Measurements from ENCODE around the gene LAMTOR4.
"Not testable (repeated sequence)": the region's sequence is repeated elsewhere in the genome, so short reads cannot be mapped to it uniquely, and the experiment has no call there.

GRCh38 chr7:100182616-100183015 lies 33.9 kb downstream of the LAMTOR4 start:
- TF ChIP-seq, protein P1, sequence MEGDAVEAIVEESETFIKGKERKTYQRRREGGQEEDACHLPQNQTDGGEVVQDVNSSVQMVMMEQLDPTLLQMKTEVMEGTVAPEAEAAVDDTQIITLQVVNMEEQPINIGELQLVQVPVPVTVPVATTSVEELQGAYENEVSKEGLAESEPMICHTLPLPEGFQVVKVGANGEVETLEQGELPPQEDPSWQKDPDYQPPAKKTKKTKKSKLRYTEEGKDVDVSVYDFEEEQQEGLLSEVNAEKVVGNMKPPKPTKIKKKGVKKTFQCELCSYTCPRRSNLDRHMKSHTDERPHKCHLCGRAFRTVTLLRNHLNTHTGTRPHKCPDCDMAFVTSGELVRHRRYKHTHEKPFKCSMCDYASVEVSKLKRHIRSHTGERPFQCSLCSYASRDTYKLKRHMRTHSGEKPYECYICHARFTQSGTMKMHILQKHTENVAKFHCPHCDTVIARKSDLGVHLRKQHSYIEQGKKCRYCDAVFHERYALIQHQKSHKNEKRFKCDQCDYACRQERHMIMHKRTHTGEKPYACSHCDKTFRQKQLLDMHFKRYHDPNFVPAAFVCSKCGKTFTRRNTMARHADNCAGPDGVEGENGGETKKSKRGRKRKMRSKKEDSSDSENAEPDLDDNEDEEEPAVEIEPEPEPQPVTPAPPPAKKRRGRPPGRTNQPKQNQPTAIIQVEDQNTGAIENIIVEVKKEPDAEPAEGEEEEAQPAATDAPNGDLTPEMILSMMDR (IDR thresholded peaks at IDR 0.05): not testable (repeated sequence)
- not testable (repeated sequence) for TF ChIP-seq POLR2A, EP300, POLR2AphosphoS5 (IDR thresholded peaks at IDR 0.05)

Measured in gastroesophageal sphincter (tissue), 3 donors.